OCI-M1 (cell line): ENCODE data around the gene UGT1A7.
"Not testable (repeated sequence)": the region's sequence is repeated elsewhere in the genome, so short reads cannot be mapped to it uniquely, and the experiment has no call there.

ENCODE experiments used
- DNase-seq: peaks from one replicate; lab custom pipeline; 2025; lab: John Stamatoyannopoulos, UW

The UGT1A7 gene

GRCh38 chr2:233681521-233682099, at the start of gene UGT1A7:
TSS of gene UGT1A7 (plus strand) at chr2:233681901. CDS start at chr2:233681938, 37 bp downstream.
- no peak for DNase-seq

- DNase-seq = not testable (repeated sequence)
Observed at GRCh38 chr2:233636306-233636705, 45.4 kb upstream of the UGT1A7 start, which contains the start of gene UGT1A10. TSS of gene UGT1A10 (plus strand) at chr2:233636448. CDS start at chr2:233636523, 75 bp downstream.

GRCh38 chr2:233638836-233639235, 42.9 kb upstream of the UGT1A7 start:
- DNase-seq = no peak

- DNase-seq = no peak
Observed at GRCh38 chr2:233639860-233640259, 41.8 kb upstream of the UGT1A7 start.

GRCh38 chr2:233643128-233643527, 38.6 kb upstream of the UGT1A7 start:
- peak; percentile 4 for DNase-seq

GRCh38 chr2:233646033-233646432, 35.7 kb upstream of the UGT1A7 start:
- not testable (repeated sequence) for DNase-seq

GRCh38 chr2:233650981-233651380, 30.7 kb upstream of the UGT1A7 start:
- no peak for DNase-seq

GRCh38 chr2:233651430-233651829, 30.3 kb upstream of the UGT1A7 start:
- no peak for DNase-seq

GRCh38 chr2:233654501-233654900, 27.2 kb upstream of the UGT1A7 start:
- no peak for DNase-seq

- no peak for DNase-seq
Observed at GRCh38 chr2:233655043-233655442, 26.7 kb upstream of the UGT1A7 start.

- DNase-seq = not testable (repeated sequence)
Observed at GRCh38 chr2:233655943-233656342, 25.8 kb upstream of the UGT1A7 start.

- no peak for DNase-seq
Observed at GRCh38 chr2:233656443-233656842, 25.3 kb upstream of the UGT1A7 start.

GRCh38 chr2:233658610-233659009, 23.1 kb upstream of the UGT1A7 start:
- no peak for DNase-seq

- no peak for DNase-seq
Observed at GRCh38 chr2:233663911-233664310, 17.8 kb upstream of the UGT1A7 start.

- DNase-seq = no peak
Observed at GRCh38 chr2:233668605-233669260, 13.0 kb upstream of the UGT1A7 start.

- DNase-seq = no peak
Observed at GRCh38 chr2:233671290-233672161, 10.2 kb upstream of the UGT1A7 start, which contains the start of gene UGT1A9. TSS of gene UGT1A9 (plus strand) at chr2:233671898. CDS start at chr2:233671935, 37 bp downstream.

- no peak for DNase-seq
Observed at GRCh38 chr2:233672886-233673285, 8.8 kb upstream of the UGT1A7 start.

GRCh38 chr2:233673896-233674295, 7.8 kb upstream of the UGT1A7 start:
- no peak for DNase-seq

GRCh38 chr2:233674314-233674713, 7.4 kb upstream of the UGT1A7 start:
- DNase-seq = no peak

- no peak for DNase-seq
Observed at GRCh38 chr2:233674995-233675394, 6.7 kb upstream of the UGT1A7 start.

GRCh38 chr2:233676046-233676445, 5.7 kb upstream of the UGT1A7 start:
- DNase-seq = no peak

GRCh38 chr2:233679196-233679595, 2.5 kb upstream of the UGT1A7 start:
- no peak for DNase-seq
